DMS 273 treated with DMSO at 0.1 percent for 48 hours (cell line): Measurements from ENCODE around the gene PGGHG.
"Not testable (repeated sequence)": the region's sequence is repeated elsewhere in the genome, so short reads cannot be mapped to it uniquely, and the experiment has no call there.

Experiments used
- DNase-seq: peaks from one replicate; lab custom pipeline; 2025; lab: John Stamatoyannopoulos, UW

Gene PGGHG

DNA sequence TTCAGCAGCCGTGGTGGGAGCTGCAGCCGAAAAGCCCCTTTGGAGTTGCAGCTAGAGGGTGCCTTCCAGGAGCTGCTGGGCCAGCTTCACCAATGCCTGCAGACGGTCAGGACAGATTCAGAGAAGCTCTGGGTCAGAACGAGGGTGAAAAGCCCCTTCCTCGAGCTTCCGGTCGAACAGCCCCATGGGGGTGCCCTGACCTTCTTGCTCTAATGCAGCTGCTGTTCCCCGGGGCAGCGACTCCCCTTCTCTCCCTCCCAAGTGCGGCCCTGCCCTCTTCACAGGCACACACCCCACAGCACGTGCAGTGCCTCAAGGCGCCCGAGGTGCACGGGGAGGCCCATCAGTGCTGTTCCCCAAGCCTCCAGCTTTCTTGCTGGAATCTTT is 41.4 kb downstream of the PGGHG start:
- DNase-seq = no peak

DNA sequence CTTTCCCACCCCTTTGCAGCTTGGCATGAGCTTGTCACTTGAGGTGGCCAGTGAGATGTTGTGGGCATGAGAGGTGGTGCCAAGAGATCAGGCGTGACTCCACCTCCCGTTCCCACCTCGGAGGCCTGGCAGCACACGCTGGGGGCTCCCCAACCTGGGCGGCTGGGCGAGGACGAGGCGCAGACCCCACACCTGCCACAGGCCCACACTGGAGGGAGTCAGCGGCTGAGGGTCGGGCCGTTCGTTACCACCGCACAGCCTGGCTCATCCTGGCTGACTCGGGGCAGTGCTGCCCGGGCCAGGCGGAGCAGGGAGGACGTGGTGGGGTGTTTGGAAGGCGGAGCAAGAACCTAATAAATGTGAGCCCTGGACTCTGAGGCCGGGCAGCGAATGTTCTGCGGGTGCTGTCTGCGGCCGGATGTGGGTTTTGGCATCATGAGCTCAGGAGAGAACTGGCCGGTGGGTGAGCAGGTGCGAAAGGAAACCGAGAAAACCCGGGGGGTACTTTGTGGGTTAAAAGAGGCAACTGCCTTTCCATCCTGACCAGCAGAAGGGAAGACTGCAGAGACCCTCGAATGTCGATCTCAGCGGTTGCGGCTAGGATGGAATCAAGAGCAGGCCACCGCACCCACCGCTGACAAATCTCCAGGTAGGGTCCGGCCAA is 41.9 kb downstream of the PGGHG start:
- no peak for DNase-seq

DNA sequence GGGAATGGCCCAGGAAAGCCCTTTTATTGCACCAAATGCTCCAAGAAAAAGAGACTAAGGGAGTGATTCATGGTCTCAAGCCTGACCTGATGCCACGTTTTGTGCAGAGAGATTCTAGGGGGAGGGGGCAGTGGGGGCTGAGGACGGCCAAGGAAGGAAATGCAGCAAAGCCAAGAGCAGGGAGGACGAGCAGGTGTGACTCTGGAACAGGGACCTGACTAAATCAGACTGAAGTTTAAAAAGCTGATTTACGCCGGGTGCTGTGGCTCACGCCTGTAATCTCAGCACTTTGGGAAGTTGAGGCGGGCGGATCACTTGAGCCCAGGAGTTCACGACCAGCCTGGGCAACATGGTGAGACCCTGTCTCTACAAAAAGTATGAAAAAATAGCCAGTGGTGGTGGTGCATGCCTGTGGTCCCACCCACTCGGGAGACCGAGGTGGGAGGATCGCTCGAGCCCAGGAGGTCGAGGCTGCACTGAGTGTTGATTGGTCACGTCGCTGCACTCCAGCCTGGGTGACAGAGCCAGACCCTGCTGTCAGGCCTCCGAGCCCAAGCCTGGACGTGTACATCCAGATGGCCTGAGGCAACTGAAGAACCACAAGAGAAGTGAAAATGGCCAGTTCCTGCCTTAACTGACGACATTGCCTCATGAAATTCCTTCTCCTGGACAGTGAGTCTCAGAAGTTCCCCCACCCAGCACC is 42.6 kb downstream of the PGGHG start:
- no peak for DNase-seq

DNA sequence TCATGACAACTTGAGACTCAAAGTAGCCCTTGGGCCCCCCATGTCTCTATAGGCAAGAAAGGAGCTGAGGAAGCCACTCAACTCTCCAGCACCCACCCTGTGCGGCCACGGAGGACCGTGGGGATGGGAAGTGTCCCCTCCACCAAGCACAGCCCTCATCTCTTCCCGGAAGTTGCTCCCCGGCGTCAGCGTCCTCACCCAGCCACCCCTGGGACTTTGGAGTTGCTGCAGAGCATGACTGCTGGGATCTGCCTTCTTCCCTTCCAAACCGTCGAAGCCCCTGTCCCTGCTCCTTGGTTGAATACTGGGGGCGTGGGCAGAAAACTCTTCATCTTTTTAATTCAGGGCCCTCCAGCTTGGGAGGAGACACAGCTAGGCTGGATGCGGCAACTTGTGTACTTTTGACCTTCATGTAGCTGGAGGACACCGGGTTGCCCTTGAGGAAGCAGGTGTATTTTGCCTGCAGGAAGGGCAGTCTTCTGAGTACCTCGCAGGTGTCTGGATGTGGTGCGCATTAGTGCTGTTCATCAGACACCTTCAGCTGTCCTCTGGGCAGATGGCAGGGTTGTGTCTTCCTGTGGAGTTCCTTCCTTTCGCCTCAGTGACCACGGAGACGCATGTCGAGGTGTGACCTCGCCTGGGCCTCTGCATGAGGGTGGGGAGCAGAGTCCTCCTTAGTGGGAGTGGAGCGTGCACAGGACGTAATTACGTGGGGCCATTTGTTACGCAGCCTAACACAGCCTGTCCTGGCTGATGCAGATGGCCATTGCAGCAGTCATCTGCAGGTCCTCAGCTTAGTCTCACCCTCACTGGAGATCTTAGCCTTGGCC is 43.9 kb downstream of the PGGHG start:
- no peak for DNase-seq

DNA sequence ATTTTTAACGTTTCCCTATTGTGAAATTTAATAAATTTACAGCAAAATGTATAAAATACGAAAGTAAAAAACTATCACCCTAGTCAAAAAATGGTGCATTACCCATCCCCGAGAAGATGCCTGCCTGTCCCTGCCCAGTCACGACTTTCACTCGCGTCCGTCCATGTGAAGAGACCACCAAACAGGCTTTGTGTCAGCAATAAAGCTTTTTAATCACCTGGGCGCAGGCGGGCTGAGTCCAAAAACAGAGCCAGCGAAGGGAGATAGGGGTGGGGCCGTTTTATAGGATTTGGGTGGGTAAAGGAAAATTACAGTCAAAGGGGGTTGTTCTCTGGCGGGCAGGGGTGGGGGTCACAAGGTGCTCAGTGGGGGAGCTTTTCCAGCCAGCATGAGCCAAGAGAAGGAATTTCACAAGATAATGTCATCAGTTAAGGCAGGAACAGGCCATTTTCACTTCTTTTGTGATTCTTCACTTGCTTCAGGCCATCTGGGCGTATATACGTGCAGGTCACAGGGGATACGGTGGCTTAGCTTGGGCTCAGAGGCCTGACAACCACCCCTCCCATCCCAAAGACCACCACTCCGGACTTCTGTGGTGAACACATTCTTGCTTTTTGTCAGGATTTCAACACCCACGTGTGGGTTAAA is 44.8 kb downstream of the PGGHG start:
- not testable (repeated sequence) for DNase-seq

DNA sequence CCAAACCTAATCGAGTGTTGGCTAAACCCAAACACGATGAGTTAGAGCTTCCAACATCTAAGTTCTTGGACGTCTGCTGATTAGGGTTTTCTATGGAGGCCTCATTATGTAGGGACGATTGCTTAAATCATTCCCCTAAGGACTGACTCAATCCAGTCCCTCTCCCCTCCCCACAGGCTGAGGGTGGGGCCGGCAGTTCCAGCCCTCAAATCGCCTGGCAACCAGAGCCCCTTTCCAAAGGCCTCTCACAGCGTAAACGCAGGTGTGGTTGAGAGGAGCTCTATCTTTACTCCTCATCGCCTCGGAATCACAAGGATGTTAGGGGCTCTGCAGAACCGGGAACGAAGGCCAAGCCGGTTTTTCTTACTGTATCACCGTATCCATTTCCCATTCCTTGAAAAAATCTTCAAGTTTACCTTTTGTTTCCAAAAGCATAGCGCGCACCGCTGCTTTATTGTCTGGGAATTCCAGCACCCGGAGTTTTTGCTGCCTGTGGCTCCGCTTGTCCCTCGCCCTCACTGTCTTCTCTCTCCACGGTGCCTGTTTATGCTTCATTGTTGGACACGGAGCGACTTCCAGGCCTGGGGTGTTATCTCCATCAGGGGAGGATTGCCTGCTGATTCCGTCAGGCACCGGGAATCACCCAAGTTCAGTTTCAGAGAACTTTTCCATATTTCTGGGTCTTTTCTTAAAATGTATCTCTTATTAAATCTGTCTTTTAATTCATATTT is 45.5 kb downstream of the PGGHG start:
- DNase-seq = no peak

DNA sequence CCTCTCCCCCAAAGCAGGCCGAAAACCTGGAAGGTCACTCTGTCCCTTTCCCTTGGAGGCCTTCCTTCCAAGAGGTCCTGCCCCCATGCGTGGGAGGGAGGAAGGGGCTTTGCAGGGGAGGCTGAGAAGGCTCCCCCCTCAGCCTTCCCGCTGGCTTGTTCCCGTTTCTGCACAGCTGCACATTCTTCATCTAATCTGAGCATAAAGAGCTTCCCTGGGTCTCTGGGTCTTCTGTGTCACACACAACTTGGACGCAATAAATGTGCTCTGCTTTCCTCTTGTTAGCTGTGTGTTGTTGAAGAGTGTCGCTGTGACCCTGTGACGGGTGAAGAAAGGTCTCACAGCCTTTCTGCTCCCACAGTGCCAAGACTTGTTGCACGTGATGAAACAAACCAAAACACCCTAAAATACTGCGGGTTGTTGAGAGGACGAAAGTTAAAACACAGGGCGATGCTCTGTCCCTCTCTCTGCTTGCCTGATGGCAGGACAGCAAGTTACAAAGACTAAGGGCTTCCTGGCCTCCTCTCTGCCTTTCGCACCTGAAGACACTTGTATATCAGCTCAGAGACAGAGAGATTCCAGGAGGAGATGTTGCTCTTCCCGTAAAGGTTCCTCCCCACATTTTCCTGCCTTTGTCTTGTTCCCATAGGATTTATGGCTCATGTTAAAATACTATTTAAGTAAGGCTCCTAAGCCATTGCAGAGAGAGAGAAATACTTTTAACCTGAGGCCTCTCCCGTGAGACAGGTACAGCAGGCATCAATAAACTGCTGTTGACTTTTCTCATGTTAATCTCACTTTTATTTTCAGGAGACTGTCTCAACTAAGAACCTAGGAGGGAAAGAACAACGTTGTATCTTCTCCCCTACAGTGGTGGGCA is 47.1 kb downstream of the PGGHG start:
- DNase-seq = no peak

DNA sequence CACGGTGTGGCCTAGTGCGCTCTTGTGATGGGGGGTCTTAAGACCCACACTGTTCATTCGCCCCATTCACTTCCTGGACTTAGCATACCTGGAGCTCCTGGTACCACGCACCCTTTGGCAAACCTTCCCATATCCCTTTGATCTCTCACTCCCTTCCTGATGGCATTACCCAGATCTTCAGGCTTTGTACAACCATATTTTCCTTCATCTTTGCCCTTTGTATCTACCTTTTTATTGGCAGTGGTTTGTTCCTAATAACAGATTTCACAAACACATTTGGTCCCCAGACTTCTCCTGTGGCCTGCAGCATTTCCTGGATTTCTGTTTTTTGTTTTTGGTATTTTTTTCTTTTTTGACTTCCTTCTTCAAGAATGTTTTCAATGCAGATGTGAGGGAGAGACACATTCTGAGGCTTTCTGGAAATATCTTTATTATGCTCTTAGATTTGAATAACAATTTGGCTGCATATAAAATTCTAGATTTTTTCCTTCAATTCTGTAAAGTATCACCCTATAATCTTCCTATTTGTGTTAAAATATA is 47.8 kb downstream of the PGGHG start:
- DNase-seq = no peak

DNA sequence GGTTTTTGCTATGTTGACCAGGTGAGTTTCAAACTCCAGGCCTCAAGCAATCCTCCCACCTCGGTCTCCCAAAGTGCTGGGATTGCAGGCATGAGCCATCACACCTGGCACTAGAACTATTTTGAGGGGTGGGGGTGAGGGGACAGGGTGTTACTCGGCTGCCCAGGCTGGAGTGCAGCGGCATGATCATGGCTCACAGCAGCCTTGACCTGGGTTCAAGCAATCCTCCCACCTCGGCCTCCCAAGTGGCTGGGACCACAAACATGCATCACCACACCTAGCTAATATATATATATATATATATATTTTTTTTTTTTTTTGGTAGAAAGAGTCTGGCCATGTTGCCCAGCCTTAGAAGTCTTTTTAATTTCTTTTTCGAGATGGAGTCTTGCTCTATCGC is 48.8 kb downstream of the PGGHG start:
- no peak for DNase-seq

DNA sequence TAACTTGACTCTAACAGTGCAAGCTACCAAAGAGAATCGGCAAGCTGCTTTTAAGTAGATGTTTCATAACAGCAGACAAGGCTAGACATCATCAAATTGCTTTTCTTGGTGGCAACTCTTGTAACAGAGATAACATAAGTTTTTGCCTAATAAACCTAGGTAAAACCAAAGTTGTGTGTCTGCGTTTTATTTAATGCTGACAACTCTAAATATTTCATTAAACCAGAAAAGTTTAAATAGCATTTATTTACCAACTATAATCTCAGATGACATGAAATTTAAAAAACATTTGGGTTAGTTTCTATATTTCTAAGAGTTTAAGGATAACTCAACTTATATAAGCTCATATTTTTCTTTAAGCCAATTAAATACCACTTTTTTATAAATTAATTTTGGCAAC is 51.0 kb downstream of the PGGHG start:
- DNase-seq = no peak

DNA sequence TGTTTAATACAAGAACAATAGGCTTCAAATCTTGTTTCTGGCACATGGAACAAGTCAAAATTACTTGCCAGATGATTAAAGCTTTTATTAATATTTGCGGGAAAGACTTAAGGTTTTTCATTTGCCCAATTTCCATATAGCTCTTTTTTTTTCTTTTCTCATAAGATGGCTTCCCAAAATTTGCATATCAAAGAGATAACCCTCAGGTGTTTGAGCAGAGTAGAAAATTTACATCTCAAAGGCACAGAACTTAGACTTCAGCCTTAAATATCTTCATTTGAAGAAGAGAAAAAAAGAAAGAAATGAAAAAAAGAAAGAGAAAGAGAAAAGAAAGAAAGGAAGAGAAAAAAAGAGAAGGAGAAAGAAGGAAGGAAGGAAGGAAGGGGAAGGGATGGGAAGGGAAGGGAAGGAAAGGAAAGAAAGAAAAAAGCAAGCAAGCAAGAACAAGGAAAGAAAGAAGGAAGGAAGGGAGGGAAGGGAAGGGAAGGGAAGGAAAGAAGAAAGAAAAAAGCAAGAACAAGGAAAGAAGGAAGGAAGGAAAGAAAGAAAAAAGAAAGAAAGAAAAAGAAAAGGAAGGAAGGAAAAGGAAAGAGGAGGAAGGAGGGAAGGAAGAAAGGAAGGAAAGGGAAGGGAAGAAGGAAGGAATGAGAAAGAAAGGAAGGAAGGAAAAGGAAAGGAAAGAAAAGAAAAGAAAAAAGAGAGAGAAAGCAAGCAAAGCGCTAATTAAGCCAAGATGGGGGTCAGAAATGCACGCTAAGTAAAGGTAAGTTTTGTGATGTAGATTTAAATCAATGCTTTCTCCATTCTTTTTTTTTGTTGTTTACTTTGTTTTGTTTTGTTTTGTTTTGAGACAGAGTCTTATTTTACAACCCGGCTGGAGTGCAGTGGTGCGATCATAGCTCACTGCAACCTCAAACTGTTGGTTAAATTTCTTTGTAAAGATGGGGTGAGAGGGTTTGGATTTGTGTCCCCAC is 51.9 kb downstream of the PGGHG start:
- no peak for DNase-seq

DNA sequence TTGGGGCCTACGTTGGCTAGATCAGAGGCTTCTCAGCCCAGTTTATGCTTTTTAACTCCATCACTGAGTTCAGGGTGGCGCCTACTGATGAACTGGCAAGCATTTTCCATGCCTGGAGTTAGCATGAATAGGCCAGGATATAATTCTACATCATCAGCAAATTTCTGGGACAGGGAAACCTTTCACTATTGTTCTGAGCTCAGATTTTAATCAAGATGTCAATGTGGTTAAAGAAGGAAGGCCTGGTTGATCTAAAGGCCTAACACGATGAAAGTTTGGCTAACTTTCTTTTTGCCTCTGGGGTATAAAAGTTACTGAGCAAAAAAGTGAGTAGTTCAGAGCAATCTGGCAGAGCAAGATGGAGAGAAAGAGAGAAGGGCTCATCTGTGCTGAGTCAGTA is 53.4 kb downstream of the PGGHG start:
- DNase-seq = no peak

DNA sequence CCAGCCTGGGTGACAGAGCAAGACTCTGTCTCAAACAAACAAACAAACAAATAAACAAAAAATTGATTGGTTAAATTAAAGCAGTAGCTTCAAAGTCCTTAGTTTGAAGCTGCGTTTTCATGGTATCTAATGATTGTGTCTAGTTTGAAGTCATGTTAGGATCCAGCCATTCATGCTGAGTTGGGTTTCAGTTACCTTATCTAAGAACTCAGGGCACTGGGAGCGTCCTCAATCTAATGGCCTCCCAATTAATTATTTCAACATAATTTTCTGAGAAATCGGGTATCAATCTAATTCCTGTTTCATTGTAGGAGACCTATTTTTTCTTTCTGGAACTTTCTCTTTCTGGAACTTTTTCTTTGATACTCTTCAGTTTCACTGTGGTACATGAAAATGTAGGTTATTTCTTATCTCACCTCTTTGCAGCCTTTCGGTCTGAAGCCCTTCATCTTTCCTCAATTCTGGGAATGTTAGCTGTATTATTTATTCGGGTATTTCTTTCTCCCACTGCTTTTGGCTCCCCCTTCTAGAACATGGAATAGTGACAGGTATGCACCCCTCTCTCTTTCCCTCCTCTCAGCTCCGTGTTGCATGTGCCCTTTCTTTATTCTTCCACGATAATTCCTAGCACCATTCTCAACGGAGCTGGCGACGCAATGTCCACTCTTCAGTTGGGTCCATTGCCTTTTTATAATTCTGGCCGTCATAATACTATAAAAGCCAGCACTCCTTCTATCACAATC is 56.1 kb downstream of the PGGHG start:
- no peak for DNase-seq
